Measurements from ENCODE around the gene CHCHD3. TPM values are rescaled to one million over a fixed set of nuclear protein-coding genes. Genes with fewer than 3 reads are reported as not detected.

The CHCHD3 gene
- total RNA-seq, 2 experiments from 2014 or later, result 62.0 to 65.0 TPM

DNA sequence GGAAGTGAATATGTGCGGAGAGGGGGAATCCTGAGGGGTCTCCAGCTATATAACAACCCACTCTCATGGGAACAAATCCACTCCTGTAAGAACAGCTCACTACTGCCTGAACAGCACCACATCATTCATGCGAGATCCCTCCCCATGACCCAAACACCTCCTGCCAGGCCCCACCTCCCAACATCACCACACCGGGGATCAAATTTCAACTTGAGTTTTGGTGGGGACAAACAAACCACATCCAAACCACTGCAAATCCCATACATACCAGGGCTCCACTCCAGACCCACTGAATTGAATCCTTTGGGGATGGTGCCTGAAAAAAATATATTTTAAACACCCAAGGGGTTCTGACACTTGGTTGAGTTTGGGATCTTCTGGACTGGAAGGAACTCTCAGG, 324.1 kb downstream of the CHCHD3 start:
- Mint-ChIP-seq H3K4me1 (ENCODE audit: low read depth) (peaks cover 6% of the 10 kb centered on the region), H3K27ac (no peak overlapping the region), H3K27me3 (ENCODE audit: low read depth) (no peaks in the 10 kb centered on the region), H3K36me3 (ENCODE audit: low read depth) (no peaks in the 10 kb centered on the region), H3K9me3 (no peaks in the 10 kb centered on the region), H3K4me3 (no peak overlapping the region)
- CTCF ChIA-PET, result no interaction called here
- intact Hi-C loops (cut with micrococcal nuclease), result no loop called here
- DNase-seq, result no peak

DNA sequence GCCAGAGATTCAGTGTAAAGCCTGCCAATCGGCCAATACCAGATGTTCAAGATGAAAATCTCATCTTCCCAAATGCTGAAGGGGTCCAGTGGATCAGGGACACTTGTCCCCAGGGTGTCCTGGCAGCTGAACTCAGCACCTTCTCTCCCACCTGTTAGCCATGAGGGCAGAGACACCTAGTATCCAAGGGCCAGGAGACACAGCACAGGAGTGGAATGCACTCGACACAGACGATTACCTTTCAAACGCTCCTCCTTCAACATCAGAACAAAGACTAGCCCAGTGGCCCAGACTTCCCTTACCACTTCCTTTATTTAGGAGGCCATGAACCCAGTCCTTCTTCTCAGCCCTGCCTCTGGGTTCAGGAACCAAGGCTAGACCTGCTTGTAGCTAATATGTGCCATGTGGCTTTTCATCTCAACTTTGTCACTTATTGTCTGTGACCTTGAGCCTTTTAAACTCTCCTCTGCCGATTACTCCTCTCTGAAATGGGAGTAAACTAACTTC, 325.4 kb downstream of the CHCHD3 start:
- no peaks in the 10 kb centered on the region for H3K9me3 Mint-ChIP-seq
- peaks cover 6% of the 10 kb centered on the region for H3K4me1 Mint-ChIP-seq (ENCODE audit: low read depth)
- intact Hi-C loops (cut with micrococcal nuclease), result no loop called here
- H3K4me3 Mint-ChIP-seq, result no peak overlapping the region
- CTCF ChIA-PET, result interaction anchor here (0.7 kb wide), 1 partner anchor 102 kb away, joined by 3 read pairs; no protein-coding TSS in a partner anchor
- no peaks in the 10 kb centered on the region for H3K36me3 Mint-ChIP-seq (ENCODE audit: low read depth)
- H3K27ac Mint-ChIP-seq, result no peak overlapping the region
- no peak for DNase-seq
- H3K27me3 Mint-ChIP-seq (ENCODE audit: low read depth), result no peaks in the 10 kb centered on the region

- intact Hi-C loops (cut with micrococcal nuclease), result no loop called here
- no peak for DNase-seq
- no peaks in the 10 kb centered on the region for H3K9me3 Mint-ChIP-seq
- H3K4me1 Mint-ChIP-seq (ENCODE audit: low read depth), result peaks cover 6% of the 10 kb centered on the region
- CTCF ChIA-PET, result interaction anchor here (0.7 kb wide), 1 partner anchor 102 kb away, joined by 3 read pairs; no protein-coding TSS in a partner anchor
- H3K36me3 Mint-ChIP-seq (ENCODE audit: low read depth), result no peaks in the 10 kb centered on the region
- no peak overlapping the region for H3K4me3 Mint-ChIP-seq
- H3K27ac Mint-ChIP-seq, result no peak overlapping the region
- no peaks in the 10 kb centered on the region for H3K27me3 Mint-ChIP-seq (ENCODE audit: low read depth)
Measured at GRCh38 chr7:132755538-132756483, 326.1 kb downstream of the CHCHD3 start.

GRCh38 chr7:132752431-132752830, 329.5 kb downstream of the CHCHD3 start:
- DNase-seq, result no peak
- intact Hi-C loops (cut with micrococcal nuclease), result no loop called here
- Mint-ChIP-seq H3K27me3 (ENCODE audit: low read depth) (peaks cover 2% of the 10 kb centered on the region), H3K4me3 (no peak overlapping the region), H3K9me3 (no peaks in the 10 kb centered on the region), H3K27ac (no peak overlapping the region), H3K36me3 (ENCODE audit: low read depth) (no peaks in the 10 kb centered on the region), H3K4me1 (ENCODE audit: low read depth) (peaks cover 6% of the 10 kb centered on the region)
- CTCF ChIA-PET, result no interaction called here

DNA sequence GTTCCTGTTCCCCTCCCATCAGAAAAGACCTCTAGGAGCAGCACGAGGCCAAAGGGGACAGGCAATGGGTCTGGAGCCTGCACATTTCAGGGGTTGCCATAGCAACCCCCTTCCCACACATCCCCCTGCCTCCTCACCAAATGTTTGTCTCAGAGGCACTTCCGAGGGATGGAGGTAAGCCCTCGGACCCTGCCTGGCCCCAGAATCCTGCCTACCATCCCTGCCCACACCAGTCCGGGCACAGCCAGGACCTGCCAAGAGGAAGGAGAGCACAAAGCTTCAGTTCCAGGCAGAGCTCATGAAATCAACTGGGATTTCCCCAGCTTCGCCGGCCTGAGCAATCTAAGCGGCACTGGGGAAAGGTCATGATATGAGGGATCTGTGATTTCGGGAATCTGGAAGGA, 330.6 kb downstream of the CHCHD3 start:
- CTCF ChIA-PET, result no interaction called here
- Mint-ChIP-seq H3K9me3 (no peaks in the 10 kb centered on the region), H3K27me3 (ENCODE audit: low read depth) (peaks cover 2% of the 10 kb centered on the region), H3K36me3 (ENCODE audit: low read depth) (no peaks in the 10 kb centered on the region), H3K4me1 (ENCODE audit: low read depth) (no peaks in the 10 kb centered on the region), H3K4me3 (no peak overlapping the region), H3K27ac (no peak overlapping the region)
- intact Hi-C loops (cut with micrococcal nuclease), result no loop called here
- DNase-seq, result no peak

- Mint-ChIP-seq H3K4me3 (no peak overlapping the region), H3K27me3 (ENCODE audit: low read depth) (peaks cover 2% of the 10 kb centered on the region), H3K27ac (no peak overlapping the region), H3K36me3 (ENCODE audit: low read depth) (no peaks in the 10 kb centered on the region), H3K9me3 (no peaks in the 10 kb centered on the region), H3K4me1 (ENCODE audit: low read depth) (no peaks in the 10 kb centered on the region)
- intact Hi-C loops (cut with micrococcal nuclease), result no loop called here
- DNase-seq, result no peak
- CTCF ChIA-PET, result no interaction called here
Measured at GRCh38 chr7:132750530-132751217, 331.2 kb downstream of the CHCHD3 start.

GRCh38 chr7:132750096-132750495, 331.8 kb downstream of the CHCHD3 start:
- H3K4me1 Mint-ChIP-seq (ENCODE audit: low read depth), result no peaks in the 10 kb centered on the region
- CTCF ChIA-PET, result no interaction called here
- H3K36me3 Mint-ChIP-seq (ENCODE audit: low read depth), result no peaks in the 10 kb centered on the region
- DNase-seq, result no peak
- H3K4me3 Mint-ChIP-seq, result no peak overlapping the region
- intact Hi-C loops (cut with micrococcal nuclease), result no loop called here
- H3K27me3 Mint-ChIP-seq (ENCODE audit: low read depth), result peaks cover 2% of the 10 kb centered on the region
- no peak overlapping the region for H3K27ac Mint-ChIP-seq
- H3K9me3 Mint-ChIP-seq, result no peaks in the 10 kb centered on the region

GRCh38 chr7:132745510-132745909, 336.4 kb downstream of the CHCHD3 start:
- Mint-ChIP-seq H3K4me3 (no peak overlapping the region), H3K9me3 (peaks cover 16% of the 10 kb centered on the region), H3K36me3 (ENCODE audit: low read depth) (no peaks in the 10 kb centered on the region), H3K27me3 (ENCODE audit: low read depth) (peaks cover 2% of the 10 kb centered on the region), H3K4me1 (ENCODE audit: low read depth) (no peaks in the 10 kb centered on the region), H3K27ac (no peak overlapping the region)
- intact Hi-C loops (cut with micrococcal nuclease), result no loop called here
- CTCF ChIA-PET, result interaction anchor here (0.7 kb wide), 1 partner anchor 420 kb away, joined by 3 read pairs; no protein-coding TSS in a partner anchor
- no peak for DNase-seq

GRCh38 chr7:132743974-132744373, 337.9 kb downstream of the CHCHD3 start:
- Mint-ChIP-seq H3K9me3 (peaks cover 16% of the 10 kb centered on the region), H3K27me3 (ENCODE audit: low read depth) (peaks cover under 1% of the 10 kb centered on the region), H3K4me1 (ENCODE audit: low read depth) (no peaks in the 10 kb centered on the region), H3K4me3 (no peak overlapping the region), H3K36me3 (ENCODE audit: low read depth) (no peaks in the 10 kb centered on the region), H3K27ac (no peak overlapping the region)
- DNase-seq, result no peak
- CTCF ChIA-PET, result no interaction called here
- intact Hi-C loops (cut with micrococcal nuclease), result no loop called here

DNA sequence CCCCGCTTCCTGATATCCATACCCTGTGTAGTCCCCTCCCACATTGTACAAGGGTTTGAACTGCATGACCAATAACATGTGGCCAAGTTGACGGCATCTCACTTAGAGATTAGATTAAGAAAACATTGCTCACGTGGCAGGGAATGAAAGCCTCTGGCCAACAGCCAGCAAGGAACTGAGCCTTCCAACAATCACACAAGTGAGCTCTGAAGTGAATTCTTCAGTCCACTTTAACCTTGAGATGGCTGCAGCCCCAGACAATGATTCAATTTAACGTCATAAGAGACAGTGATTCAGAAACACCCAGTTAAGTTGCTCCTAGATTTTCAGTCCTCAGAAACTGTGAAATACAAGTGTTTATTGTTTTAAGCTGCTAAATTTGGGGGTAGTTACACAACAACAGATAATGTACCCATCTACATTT, 339.7 kb downstream of the CHCHD3 start:
- Mint-ChIP-seq H3K9me3 (peaks cover 16% of the 10 kb centered on the region), H3K4me1 (ENCODE audit: low read depth) (no peaks in the 10 kb centered on the region)

GRCh38 chr7:132740176-132740575, 341.7 kb downstream of the CHCHD3 start:
- no peak overlapping the region for H3K4me3 Mint-ChIP-seq
- CTCF ChIA-PET, result no interaction called here
- H3K36me3 Mint-ChIP-seq (ENCODE audit: low read depth), result no peaks in the 10 kb centered on the region
- H3K27me3 Mint-ChIP-seq (ENCODE audit: low read depth), result no peaks in the 10 kb centered on the region
- H3K9me3 Mint-ChIP-seq, result peaks cover 16% of the 10 kb centered on the region
- intact Hi-C loops (cut with micrococcal nuclease), result no loop called here
- H3K4me1 Mint-ChIP-seq (ENCODE audit: low read depth), result no peaks in the 10 kb centered on the region
- no peak overlapping the region for H3K27ac Mint-ChIP-seq
- no peak for DNase-seq

More for the DNA sequence above, 339.7 kb downstream of the CHCHD3 start:
- intact Hi-C loops (cut with micrococcal nuclease), result no loop called here
- H3K27ac Mint-ChIP-seq, result no peak overlapping the region
- no peaks in the 10 kb centered on the region for H3K27me3 Mint-ChIP-seq (ENCODE audit: low read depth)
- DNase-seq, result no peak
- H3K36me3 Mint-ChIP-seq (ENCODE audit: low read depth), result no peaks in the 10 kb centered on the region
- no peak overlapping the region for H3K4me3 Mint-ChIP-seq
- CTCF ChIA-PET, result no interaction called here

GRCh38 chr7:132739271-132739955, 342.5 kb downstream of the CHCHD3 start:
- Mint-ChIP-seq H3K9me3 (peaks cover 15% of the 10 kb centered on the region), H3K4me3 (no peak overlapping the region), H3K36me3 (ENCODE audit: low read depth) (no peaks in the 10 kb centered on the region), H3K27me3 (ENCODE audit: low read depth) (no peaks in the 10 kb centered on the region), H3K27ac (no peak overlapping the region), H3K4me1 (ENCODE audit: low read depth) (no peaks in the 10 kb centered on the region)
- CTCF ChIA-PET, result no interaction called here
- intact Hi-C loops (cut with micrococcal nuclease), result no loop called here
- no peak for DNase-seq

All from activated naive CD4-positive, alpha-beta T cell treated with anti-CD3 and anti-CD28 coated beads for 36 hours (primary cell).